HT-29 (cell line): ENCODE data around the gene MEF2A. TPM values are rescaled to one million over a fixed set of nuclear protein-coding genes. Genes with fewer than 3 reads are reported as not detected.
"Not testable (repeated sequence)": the region's sequence is repeated elsewhere in the genome, so short reads cannot be mapped to it uniquely, and the experiment has no call there.

Experiments used
- DNase-seq: peaks from one replicate; pipeline ENCODE4 v3.0.0-alpha.2; 2015; ENCODE audit warnings: low spot score
- total RNA-seq: library from RNA; depleted of rRNA; stranded (reverse); fragments of >200 nt; shearing (Covaris generic); gene quantifications from 2 replicates; pipeline ENCODE4 v1.2.3, GENCODE V29; 2014

Gene MEF2A
- total RNA-seq, 1 experiment from 2014 or later = 22.3 TPM

- no peak for DNase-seq
Measured at GRCh38 chr15:99729327-99729726, 163.5 kb downstream of the MEF2A start.

- peak; percentile 38 for DNase-seq
Measured at GRCh38 chr15:99729920-99730319, 164.1 kb downstream of the MEF2A start.

DNA sequence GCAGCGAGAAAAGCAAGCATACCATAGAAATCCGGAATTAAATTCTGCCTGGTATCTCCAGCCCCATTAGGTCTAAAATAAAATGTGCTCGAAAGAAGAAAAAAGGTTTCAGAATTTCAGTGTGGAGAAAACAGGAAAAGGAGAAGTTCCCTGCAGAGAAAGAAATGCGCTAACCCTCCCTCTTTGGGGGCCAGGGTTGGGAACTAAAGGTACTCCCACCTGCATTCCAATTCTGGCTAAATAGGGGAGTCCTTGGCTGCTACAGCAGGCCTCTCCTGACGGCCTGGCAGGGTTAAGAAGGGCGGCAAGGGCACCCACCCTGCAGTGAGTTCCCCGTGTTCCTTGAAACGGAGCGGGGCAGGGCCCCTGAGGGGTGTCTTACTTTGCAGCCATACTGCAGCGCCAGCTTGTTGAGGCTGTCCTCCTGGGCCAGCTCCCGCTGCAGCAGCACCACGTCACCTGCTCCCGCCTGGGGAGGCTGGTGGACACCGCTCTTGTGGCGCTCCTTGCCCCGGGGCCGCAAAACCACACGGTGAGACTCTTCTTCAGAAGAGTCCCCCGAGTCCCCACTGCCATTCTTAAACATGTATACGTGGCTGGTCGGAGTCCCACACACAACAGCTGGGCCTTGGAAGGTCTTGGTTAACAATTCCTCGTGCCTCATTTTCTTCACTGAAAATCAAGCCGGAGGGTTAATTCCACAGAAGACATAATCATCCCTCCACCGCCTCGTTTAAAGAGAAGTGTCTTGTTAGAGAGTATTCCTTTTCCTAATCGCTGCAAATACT lies 165.7 kb downstream of the MEF2A start:
- DNase-seq = no peak

DNA sequence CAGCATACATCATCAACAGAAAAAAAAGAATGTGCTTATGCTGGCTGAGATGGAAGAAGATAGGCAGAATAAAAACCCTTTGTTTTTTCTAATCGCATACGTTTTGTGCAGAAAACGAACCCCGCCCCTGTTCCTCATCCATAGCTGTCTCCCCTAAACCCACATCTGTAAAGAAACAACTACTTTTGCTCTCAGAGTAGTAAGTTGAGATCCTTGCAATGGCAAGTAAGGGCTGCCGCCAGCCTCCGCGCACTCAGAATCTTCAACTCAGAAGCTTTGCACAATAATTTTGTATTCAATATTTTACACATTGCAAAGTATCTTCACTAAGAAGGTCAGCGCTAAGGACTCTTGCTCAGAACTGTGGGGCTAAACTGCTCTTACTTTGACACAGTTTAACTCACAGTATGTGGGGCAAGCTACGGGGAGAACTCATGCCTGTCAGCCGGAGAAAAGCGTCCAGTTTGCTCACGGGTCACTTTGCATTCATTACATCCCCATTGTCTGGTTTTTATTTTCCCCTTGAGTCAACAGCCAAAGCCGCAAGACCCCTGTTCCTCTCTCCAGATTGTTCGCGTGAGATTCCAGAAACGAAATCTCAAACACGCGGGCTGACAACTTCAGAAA lies 166.5 kb downstream of the MEF2A start:
- no peak for DNase-seq

DNA sequence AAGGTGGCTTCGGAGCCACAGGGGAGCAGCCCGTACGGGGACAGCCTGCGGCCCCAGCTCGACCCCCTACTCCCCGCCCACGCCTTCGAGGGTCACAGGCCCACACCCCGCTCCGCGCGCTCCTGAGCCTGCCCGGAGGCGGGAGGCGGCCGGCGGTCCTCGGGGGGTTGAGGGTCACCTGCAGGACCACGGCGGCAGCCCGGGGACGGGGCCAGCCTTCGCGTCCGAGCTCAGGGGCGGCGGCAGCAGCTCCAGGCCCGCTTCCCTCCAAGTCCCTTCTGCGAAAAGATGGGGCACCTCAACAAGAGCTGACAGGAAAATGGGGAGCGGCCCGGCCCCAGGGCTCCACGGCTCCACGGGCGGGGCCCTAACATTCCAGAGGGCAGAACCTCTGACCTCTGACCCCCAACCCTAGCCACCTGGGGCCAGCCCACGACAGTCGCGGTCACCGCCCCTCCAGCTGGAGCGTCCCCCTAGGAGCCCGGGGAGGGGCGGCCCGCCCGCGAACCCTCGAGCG lies 167.0 kb downstream of the MEF2A start:
- DNase-seq = peak; percentile 33

DNA sequence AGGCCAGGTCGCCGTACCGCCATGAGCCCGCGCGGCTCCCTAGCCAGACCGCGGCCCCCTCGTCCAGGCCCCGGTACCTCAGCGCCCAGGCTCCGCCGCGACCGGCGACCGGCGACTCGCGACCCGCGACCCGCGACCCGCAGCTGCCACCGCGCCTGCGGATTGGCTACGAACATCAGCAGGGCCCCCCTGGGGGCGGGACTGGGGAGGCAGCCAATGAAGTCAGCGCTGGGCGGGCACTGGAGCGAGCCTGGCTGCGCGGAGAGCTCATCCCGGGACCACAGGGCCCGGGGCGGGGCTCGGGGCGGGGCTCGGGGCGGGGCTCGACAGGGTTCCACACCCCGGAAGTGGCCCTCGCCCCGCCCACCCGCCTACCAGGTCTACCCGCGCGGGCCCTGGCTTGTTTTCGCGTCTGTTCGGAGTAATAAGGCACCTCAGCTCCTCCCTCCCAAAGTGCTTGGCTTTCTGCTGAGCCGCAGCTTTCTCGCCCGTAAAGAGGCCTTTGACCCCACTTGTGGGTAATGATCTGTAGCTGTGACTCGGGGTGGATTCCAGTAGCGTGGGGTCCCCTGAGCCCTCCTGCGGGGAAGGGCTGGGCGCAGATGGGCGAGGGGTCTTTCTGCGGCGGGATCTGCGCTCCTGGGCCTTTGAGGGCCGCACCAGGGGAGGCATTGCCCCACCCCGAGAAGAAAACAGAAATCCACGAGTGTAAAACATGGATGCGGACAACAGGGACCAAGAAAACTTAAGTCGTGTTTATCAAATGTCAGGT lies 167.7 kb downstream of the MEF2A start, which contains the start of gene LYSMD4:
Gene LYSMD4 (minus strand): TSS at position 170 of the 772 bp plus-strand sequence. CDS start 1,438 bp downstream, outside the sequence.
- DNase-seq = peak; percentile 98

- DNase-seq = not testable (repeated sequence)
Measured at GRCh38 chr15:99734040-99734291, 168.2 kb downstream of the MEF2A start.

DNA sequence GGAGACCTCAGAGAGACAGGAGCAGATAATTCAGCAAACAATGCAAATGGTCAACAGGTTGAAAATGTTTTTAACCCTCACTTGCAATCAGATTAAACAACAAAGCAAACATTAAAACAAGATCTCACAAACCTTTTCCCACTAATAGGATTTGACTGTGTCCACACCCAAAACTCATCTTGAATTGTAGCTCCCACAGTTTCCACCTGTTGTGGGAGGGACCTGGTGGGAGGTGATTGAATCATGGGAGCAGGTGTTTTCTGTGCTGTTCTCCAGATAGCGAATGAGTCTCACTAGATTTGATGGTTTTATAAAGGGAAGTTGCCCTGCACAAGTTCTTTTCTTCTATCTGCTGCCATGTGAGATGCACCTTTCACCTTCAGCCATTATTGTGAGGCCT lies 168.8 kb downstream of the MEF2A start:
- no peak for DNase-seq

GRCh38 chr15:99735868-99736267 lies 170.1 kb downstream of the MEF2A start:
- no peak for DNase-seq

- no peak for DNase-seq
Measured at GRCh38 chr15:99736702-99737101, 170.9 kb downstream of the MEF2A start.

DNA sequence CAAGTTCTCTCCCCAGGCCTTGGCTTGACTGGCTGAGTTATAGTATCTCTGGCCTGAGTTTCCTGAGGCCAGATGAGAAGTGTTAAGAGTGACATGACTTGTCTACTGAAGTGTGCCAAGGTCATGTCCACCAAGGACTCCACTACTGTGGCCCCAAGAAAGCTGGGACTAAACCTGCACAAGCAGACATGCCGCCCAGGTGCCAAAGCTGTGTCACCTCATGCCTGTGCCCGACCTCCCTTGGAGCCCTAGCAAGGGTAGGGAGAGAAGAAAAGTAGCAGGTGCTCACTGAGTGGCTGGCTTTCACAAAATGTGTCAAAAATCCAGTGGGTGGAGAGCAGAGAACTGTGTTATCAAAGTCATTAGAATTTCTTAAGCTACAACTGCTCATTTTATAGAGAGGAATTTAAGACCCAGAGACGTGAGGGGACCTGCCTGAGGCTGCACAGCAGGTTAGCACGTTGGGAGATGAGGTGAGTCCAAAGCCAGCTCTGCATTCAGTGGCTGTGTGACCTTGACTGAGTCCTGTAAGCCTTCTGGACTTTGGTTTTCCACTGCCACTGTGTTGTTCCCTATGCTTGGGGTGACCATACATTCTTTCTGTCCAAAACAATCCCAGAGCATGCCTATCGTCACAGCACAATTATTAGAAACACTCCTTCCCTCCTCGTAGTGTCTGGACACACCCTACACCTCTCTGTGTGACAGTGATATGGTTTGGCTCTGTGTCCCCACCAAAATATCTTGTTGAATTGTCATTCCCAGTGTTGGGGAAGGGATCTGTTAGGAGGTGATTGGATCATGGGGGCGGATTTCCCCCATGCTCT lies 172.4 kb downstream of the MEF2A start:
- DNase-seq = no peak

GRCh38 chr15:99741835-99742234 lies 176.1 kb downstream of the MEF2A start:
- no peak for DNase-seq

GRCh38 chr15:99744142-99744541 lies 178.4 kb downstream of the MEF2A start:
- no peak for DNase-seq

- no peak for DNase-seq
Measured at GRCh38 chr15:99745370-99746086, 179.7 kb downstream of the MEF2A start.

DNA sequence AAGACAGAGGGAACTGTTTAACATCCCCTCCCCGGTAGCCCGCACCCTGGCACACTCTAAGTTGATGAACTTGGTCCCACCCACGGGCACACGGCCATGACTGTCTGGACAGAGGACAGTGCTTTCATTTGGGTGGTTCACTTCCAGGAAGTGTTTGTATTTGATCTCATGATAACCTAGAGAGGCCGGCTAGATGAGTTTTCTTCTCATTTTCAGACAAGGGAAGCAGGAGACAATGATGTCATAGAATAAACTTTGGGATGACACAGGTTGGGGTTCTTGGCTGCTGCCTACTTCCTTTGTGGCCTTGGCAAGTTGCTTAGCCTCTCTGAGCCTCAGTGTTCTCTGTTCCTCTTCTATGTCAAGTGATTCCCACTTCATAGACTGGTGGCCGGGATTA lies 183.6 kb downstream of the MEF2A start:
- DNase-seq = peak; percentile 76

GRCh38 chr15:99750326-99750725 lies 184.5 kb downstream of the MEF2A start:
- not testable (repeated sequence) for DNase-seq

GRCh38 chr15:99752556-99752955 lies 186.8 kb downstream of the MEF2A start:
- no peak for DNase-seq

DNA sequence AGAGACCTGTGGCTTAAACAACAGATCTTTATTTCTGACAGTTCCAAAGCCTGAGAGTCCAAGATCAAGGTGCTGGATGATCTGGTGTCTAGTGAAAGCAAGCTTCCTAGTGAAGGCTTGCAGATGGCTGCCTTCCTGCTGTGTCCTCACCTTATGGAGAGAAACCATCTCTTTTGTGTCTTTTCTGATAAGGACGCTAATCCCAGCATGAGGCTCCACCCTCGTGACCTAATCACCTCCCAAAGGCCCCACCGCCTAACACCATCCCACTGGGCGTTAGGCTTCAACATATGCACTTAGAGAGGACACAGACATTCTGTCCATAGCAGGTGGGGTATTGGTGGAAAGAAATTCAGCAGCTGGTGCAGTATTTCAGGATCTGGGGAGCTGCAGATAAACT lies 187.3 kb downstream of the MEF2A start:
- no peak for DNase-seq

DNA sequence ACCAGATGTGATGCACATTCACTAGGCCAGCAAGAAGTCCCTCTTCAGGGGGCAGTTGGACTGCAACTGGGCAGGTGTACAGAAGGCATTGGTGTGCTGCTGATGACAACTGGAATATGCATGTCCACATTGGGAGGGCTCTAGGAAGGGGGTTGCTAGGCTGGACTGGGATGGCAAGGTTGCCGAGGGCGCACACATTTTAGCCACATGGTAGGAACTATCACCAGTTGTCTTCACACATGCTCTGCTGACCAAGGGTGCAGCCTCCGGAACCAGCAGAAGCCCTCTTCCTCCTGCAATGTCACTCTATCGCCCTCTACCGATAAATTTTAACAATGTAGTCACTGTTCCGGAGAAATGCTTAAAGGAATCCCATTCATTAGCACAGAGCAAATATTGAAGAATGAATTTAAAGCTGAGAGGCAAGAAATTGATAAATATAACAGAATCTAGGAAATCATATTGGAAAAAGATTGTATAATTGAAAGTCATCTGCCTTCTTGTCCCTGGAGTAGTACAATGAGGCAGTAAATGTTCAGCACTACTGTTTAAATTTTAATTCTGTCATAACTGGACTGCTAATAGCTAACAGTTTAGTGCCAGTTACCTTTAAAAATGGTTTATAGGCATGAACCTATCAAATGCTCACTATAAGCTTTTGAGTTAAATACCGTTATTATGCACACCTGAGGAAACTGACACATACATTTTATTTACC lies 190.1 kb downstream of the MEF2A start:
- DNase-seq = peak; percentile 90

DNA sequence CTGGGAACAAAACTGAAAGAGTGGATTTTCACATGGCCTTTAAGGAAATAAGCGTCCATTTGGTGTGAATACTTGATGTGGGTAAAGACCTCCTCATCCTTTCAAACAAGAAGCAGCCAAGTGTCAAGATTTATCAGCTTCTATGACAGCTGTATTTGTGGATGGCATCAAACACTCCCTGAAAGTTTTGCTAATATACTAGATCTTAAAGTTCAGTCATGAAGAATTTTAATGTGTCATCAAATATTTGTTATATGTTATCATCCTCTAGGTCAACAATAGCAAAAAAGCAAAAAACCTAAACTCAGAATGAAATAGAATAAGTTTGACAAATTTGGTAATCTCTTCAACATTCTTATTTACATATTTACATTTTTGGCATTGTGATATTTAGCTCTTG lies 196.5 kb downstream of the MEF2A start:
- DNase-seq = no peak
